AG10803 (cell line): Measurements from ENCODE around the gene LCN10.

Experiments
- DNase-seq: peaks from one replicate; pipeline ENCODE4 v3.0.0; 2010; ENCODE audit warnings: low read depth
- H3K4me3 ChIP-seq: 2 replicates; pipeline ENCODE4 v1.5.1; 2011; ENCODE audit warnings: mild to moderate bottlenecking, low read length, control low read depth
- TF ChIP-seq, protein P1 (sequence below): conservative IDR thresholded peaks from 2 replicates; pipeline ENCODE4 v1.5.1; 2011; ENCODE audit warnings: mild to moderate bottlenecking, low read length, control low read depth, inconsistent platforms

LCN10 gene

DNA sequence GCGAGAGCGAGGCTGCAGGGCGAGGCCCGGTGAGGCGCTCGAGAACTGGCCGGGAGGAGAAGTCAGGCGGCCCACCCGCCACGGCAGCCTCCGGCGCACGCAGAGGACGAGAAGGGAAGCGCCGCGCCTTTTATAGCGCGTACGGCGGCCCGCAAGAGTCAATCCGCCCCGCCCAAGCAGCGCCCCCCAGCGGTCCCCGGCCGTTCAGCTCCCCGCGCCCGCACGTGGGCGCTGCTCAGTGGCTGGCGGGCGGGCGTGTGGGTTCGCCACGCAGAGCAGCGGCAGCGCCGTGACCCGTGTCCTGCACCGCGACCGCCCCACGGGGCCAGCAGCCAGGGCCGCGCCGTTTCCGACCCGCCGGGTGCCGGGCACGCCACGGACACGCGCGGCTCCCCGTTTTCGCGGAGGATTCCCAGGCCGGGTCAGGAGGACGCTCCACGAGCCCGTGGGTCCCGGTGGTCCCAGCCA is 14.6 kb downstream of the LCN10 start:
- TF ChIP-seq, protein P1, sequence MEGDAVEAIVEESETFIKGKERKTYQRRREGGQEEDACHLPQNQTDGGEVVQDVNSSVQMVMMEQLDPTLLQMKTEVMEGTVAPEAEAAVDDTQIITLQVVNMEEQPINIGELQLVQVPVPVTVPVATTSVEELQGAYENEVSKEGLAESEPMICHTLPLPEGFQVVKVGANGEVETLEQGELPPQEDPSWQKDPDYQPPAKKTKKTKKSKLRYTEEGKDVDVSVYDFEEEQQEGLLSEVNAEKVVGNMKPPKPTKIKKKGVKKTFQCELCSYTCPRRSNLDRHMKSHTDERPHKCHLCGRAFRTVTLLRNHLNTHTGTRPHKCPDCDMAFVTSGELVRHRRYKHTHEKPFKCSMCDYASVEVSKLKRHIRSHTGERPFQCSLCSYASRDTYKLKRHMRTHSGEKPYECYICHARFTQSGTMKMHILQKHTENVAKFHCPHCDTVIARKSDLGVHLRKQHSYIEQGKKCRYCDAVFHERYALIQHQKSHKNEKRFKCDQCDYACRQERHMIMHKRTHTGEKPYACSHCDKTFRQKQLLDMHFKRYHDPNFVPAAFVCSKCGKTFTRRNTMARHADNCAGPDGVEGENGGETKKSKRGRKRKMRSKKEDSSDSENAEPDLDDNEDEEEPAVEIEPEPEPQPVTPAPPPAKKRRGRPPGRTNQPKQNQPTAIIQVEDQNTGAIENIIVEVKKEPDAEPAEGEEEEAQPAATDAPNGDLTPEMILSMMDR = peak; percentile 62
- DNase-seq = peak; percentile 89
- H3K4me3 ChIP-seq = peak overlapping the region; percentile 96

DNA sequence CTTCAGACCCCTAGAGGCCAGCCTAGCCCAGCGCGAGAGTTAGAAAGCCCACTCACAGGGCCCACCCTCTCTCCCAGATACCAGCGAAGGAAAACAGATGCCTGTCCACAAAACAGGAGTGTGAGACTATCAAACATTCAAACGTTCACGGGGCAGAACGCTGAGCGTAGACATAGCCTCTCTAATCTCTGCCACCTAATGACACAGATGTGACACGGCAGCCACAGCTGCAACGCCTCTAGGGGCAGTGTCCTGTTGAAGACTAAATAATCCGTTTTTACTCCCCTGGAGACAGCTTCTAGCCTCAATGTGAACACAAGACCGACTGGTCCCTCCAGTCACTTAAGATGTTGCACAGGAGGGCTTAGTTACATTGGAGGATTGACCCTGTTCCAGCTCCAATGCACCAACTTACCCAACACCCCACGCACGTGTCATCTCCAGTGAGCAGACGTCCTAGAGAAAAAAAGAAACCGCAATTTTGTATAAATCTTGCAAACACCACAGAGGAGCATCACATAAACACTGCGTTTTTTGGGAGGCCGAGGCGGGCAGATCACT is 16.0 kb downstream of the LCN10 start:
- peak overlapping the region; percentile 96 for H3K4me3 ChIP-seq
- TF ChIP-seq, protein P1 = peak; percentile 47
- DNase-seq = peak; percentile 25

DNA sequence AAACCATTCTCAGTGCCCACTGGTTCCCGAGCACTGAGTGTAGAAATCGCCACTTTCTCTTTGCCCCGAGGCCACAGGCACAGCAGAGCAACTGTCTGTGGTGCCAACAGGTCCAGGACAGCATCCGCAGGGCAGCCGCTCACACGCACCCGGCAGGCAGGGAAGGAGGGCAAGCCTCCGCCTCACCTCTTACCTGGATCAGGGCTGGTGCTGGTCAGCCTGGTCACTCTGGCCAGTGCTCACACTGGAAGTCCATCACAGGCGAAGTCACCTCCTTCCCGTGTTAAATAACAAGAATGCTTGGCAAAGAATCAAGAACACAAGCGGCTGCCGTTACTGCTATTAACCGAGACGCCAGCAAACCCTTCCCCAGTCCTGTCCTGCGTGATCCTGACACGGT is 16.6 kb downstream of the LCN10 start:
- DNase-seq = no peak
- TF ChIP-seq, protein P1 = no peak
- H3K4me3 ChIP-seq = peak overlapping the region; percentile 96

DNA sequence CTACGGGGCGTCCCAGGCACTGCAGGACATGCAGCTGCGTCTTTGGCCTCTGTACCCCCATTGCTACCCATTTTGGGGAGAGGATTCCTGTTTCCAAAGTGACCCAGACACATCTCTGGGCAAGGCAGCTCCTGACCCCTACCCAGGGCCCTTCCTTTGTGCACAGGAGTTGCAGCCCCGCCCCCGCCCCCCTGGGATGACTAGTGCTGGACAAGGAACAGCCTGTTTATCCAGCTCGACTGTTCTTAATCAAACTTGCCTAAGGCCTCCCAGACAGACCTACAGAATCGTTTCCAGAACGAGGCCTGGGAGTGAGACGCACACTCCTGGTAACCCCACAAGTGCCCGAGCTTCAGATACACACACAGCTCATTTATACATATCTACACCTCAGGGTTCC is 17.1 kb downstream of the LCN10 start:
- peak overlapping the region; percentile 96 for H3K4me3 ChIP-seq
- TF ChIP-seq, protein P1 = no peak
- peak; percentile 28 for DNase-seq

DNA sequence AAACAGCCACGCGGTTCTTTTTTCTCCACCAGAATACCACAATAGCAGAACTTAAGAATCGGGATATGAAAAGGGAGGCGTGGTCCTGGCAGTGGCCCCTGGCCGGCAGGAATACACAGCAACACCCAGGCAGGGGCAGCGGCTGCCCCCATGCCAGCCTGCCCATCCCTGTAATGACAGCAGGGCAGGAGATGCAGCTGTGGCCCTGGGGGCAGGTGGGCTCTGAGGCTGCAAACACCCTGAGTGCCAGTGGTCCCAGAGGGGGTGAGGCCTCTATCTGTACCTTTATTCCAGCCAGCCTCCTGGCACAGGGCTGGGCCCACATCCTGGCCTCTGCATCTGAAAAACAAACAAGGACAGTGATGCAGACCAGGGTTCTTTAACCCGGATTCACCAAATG is 18.0 kb downstream of the LCN10 start:
- DNase-seq = no peak
- no peak overlapping the region for H3K4me3 ChIP-seq
- TF ChIP-seq, protein P1 = no peak

DNA sequence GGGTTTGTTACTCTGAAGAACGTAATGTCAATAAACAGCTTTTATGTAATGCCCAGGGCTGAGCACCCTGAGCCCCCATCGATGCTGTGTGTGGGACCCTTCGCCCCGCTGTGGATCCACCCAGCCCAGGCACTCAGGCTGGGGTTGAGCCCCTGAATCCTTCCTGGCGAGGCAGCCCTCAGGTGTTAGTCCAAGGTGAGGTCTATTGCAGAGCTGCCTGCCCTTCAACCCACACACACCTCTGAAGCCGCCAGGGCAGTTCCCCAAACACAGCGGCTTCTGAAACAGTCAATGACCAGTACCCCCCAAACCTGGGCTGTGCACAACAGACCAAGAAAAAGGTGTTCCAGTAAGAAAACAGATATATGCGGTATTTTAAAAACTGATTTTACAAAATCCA is 18.8 kb downstream of the LCN10 start:
- H3K4me3 ChIP-seq = no peak overlapping the region
- no peak for DNase-seq
- TF ChIP-seq, protein P1 = no peak

DNA sequence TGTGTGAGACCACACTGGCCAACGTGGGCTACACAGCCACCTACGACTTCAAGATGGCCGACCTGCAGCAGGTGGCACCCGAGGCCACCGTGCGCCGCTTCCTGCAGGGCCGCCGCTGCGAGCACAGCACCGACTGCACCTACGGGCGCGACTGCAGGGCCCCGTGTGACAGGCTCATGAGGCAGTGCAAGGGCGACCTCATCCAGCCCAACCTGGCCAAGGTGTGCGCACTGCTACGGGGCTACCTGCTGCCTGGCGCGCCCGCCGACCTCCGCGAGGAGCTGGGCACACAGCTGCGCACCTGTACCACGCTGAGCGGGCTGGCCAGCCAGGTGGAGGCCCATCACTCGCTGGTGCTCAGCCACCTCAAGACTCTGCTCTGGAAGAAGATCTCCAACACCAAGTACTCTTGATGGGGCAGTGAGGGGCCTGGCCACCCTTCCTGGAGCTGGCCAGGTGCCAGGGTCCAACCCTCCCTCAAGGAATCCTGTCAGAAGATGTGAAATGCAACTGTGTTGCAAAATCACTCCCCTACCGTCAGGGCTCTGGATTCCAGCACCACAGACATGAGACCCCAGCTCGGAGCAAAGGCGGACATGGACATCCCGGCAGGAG is 19.3 kb downstream of the LCN10 start:
- TF ChIP-seq, protein P1 = no peak
- no peak for DNase-seq
- H3K4me3 ChIP-seq = no peak overlapping the region
